HCEC 1CT (cell line): Measurements from ENCODE around the gene SFTPD.
"Not testable (repeated sequence)": the region's sequence is repeated elsewhere in the genome, so short reads cannot be mapped to it uniquely, and the experiment has no call there.

ENCODE experiments used
- DNase-seq: peaks from one replicate; pipeline ENCODE4 v3.0.0-alpha.2; 2017

The SFTPD gene

DNA sequence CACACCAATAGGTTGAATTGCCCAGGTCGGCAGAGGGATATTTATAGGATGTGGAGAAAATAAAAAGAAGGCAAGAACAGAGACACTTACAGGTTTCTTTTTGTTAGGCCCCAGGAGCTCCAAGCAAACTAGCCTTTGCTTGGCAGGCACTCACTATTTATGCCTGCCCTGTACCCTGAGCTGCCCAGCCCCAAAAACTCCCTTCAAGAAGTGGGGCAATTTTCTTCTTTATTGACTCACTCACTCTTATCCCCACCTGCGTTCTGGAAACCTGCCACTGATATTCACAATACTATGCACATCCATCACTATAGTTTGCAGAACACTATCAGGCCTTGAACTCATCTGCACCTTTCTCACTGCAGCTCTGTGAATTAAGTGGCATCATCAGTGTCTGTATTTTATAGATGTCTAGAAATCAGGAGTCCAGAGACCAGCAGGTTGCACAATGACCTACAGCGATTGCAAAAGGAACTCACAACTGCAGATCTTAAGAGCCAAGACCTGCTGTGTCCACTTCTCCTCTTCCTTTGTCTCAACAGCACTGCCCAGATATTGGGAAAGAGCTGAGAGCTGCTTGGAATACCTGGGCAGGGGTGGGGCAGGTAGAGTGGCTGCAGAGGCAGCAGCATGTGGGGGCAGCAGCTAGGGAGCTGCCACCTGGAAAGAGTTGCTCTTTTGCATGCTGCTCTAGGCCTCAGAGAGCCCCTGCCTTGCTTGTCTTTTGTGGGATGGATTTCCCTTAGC lies at the start of gene SFTPD:
Gene SFTPD (minus strand): TSS at position 130 of the 747 bp plus-strand sequence. CDS start 2,446 bp downstream, outside the sequence.
- DNase-seq: no peak

- no peak for DNase-seq
These were observed 47.2 kb upstream of the SFTPD start for GRCh38 chr10:79995979-79996634.

GRCh38 chr10:79994556-79994955 lies 45.7 kb upstream of the SFTPD start:
- no peak for DNase-seq

DNA sequence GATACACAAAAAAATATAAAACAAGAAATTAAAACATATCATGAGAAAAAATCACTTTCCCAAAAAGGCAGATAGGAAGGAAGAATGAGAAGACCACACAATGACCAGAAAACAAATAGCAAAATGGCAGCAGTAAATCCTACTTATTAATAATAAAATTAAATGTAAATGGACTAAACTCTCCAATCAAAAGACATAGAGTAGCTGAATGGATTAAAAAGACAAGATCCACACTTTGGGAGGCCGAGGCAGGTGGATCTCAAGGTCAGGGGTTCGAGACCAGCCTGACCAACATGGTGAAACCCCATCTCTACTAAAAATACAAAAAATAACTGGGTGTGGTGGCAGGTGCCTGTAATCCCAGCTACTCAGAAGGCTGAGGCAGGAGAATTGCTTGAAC lies 39.3 kb upstream of the SFTPD start:
- not testable (repeated sequence) for DNase-seq

GRCh38 chr10:79986661-79987060 lies 37.8 kb upstream of the SFTPD start:
- not testable (repeated sequence) for DNase-seq

DNA sequence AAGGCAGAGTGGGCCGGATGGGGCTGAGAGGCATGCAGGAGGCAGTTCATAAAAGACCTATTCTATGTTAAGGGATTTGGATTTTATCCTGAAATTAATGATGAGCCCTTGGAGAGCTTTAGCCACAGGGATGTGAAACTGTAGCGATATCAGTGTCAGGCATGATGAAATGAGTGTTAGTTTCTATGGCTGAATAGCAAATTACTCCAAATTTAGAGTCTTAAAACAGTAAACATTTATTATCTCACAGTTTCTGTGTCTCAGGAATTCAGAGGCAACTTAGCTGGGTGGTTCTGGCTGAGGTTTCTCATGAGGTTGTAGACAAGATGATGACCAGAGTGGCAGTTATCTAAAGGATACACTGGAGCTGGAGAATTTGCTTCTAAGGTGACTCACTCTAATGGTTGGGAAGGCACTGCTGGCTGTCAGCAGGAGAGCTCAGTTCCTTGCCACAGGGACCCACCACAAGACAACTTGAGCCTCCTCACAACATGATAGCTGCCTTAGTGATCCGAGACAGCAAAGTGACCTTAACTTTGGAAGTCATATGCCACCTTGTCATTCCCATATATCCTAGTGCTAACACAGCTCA lies 36.7 kb upstream of the SFTPD start:
- no peak for DNase-seq

DNA sequence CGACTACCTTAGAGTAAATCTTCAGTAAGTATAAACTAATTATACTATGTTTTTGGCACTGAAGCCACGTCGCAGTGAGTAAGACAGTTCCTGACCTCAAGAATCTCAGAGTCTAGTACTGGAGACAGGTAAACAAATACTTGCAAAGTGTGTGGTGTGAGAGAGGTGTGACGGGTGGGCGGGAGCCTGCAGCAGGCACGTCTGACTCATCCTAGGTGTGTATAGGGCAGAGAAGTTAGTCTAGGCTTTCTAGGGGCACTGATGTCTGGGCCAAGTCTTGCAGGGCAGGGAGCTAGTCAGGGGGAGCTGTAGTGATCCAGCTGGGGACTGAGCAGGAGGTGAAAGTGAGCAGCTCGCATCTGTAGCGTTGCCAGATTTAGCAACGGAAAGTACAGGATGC lies 35.9 kb upstream of the SFTPD start:
- no peak for DNase-seq

DNA sequence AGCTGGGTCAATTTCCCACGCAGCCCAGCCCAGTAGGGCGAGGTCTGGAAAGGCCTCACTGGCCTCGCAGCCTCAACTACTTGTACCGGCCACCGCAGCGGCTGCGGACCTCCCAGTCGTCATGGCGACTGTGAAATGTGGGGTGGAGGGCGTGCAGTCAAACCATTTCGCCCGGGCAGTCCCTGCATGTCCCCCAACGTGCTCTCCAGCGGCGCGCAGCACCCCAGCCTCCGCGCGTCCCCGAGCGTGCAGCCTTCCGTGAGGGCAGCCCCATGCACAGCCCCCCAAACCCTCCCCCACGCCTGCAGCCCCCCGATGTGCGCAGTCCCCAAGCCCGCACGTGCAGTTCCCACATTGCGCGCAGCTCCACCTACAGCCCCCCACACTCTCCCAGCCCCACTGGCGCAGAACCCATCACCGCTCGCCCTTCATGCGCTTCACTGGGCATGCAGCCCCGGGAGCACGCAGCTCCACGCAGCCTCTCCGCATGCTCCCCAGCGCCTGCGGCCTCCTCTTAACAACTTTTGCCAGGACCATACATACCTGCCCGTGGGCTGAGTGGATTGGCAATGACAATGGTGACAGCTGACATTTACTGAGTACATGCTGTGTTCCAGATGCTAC lies 34.5 kb upstream of the SFTPD start:
- DNase-seq: no peak

DNA sequence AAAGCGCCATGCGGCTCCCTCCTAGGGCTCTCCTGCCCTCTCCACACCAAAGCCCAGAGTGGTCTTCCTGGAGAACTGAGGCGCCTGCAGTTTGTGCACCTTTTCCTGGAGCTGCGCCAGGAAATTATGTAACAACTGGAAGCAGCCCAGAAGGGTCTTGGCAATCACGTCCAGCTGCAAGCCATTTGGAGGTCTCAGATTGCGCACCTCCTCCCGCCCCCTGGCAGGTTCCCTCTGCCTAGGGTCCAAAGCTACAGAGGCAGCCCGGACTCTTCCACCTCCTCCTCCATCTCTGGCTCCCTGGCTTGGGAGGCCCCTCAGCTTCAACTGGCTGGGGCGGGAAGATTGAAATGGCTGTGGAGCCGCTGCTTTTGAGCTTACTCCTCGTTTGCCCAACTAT lies 34.0 kb upstream of the SFTPD start:
- DNase-seq: no peak

DNA sequence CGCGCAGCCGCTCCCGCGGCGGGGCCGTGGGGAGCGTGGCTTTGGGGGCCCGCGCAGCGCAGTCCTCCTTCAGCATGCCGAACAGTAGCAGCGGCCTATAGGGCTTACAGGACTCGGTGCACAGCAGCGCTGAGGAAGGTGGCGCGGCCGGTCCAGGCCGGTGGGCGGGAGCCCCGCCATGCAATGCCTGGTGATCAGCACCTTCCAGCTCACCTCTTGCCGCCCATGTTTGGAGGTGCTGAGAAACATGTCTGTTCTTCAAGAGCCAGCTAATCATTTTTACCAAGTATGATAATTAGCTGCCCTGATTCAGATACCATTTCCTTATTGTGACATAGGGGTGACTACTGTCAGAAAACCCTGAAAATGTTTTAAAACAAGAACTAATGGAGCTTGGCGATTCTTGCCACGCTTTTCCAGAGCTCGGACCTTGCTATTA lies 33.5 kb upstream of the SFTPD start:
- no peak for DNase-seq

DNA sequence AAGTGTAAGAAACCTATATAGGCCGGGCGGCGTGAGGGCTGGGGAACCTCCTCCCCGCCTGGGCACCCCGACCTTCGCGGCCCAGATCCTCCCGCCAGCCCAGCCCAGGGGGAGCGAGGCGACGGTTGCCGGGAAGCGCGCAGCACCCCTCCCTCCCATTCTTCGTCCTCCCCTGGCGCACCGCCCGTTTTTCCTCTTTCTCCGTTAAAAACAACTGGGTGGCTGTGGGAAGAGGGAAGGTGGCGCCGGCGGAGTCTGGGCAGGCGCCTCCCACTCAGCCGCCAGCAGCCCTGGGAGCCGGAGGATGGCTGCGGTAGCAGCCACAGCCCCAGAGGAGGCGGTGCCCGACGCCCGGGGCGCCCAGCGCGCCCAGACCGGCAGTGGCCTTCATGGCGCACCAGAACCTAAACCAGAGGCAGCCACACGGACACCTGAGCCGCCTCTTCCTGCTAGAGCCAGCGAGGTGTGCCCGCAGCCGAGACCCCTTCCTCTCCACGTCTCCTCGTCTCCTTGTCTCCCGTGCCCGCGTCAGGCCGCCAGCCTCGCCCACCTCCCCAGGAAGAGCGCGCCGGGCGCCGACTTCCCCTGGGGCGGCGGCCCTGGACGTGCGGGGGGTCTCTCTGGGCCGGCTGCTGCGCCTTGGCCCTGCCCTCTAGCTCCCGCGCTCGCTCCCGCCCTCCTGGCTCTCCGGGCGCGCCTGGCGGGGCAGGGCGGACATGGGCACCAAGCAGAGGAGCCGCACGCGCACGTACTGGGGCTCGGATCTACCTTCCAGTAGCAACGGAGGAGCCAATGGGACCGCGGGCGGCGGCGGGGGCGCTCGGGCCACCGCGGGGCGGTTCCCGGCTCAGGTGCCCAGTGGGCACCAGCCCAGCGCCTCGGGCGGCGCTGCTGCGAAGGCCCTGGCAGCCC lies 32.8 kb upstream of the SFTPD start:
- DNase-seq: peak; percentile 3

- DNase-seq: no peak
These were observed 31.8 kb upstream of the SFTPD start for GRCh38 chr10:79980711-79981110.

- no peak for DNase-seq
These were observed 31.2 kb upstream of the SFTPD start for GRCh38 chr10:79979976-79980687.

- no peak for DNase-seq
These were observed 30.5 kb upstream of the SFTPD start for GRCh38 chr10:79979310-79979975.

- no peak for DNase-seq
These were observed 28.1 kb upstream of the SFTPD start for GRCh38 chr10:79976999-79977398.

DNA sequence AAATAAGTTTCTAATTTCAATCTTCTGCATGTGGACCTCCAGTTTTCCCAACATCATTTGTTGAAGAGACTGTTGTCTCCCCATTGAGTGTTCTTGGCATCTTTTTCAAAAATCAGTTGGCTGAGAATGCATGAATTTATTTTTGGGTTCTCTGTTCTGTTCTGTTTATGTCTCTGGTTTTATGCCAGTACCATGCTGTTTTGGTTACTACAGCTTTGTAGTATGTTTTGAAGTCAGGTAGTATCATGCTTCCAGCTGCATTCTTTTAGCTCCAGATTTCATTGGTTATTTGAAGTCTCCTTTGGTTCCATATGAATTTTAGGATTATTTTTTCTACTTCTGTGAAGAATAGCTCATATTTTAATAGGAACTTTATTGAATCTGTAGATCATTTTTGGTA lies 21.2 kb upstream of the SFTPD start:
- DNase-seq: no peak

- no peak for DNase-seq
These were observed 999 bp downstream of the SFTPD start for GRCh38 chr10:79947787-79948424.

DNA sequence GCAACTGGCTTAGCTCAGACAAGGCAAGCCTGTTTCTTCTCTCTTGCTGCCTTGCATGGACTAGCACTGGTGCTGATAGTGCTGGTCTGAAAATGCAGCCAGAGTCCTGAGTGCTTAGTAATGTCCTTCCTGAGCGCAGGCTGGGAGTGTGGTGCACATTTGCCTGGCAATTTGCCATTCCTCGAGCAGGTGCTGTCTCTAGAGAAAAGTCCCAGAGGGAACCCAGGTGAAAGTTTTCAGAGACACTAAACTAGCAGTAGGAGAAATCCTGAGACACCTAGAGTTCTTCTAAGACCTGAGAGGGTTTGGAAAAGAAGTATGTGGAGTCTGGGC lies 1.9 kb downstream of the SFTPD start:
- no peak for DNase-seq

- no peak for DNase-seq
These were observed 2.4 kb downstream of the SFTPD start for GRCh38 chr10:79946271-79947082.
